Inferior parietal cortex (tissue), 1 donor: ENCODE data around the gene COL25A1.

Experiments used
- DNase-seq: peaks from one replicate; pipeline ENCODE4 v3.0.0-alpha.2; 2016; ENCODE audit errors: extremely low spot score

Gene COL25A1

GRCh38 chr4:109302361-109303139, at the start of gene COL25A1:
TSS of gene COL25A1 (minus strand) at chr4:109302658.
- DNase-seq: no peak

- no peak for DNase-seq
Observed at GRCh38 chr4:109350121-109350520, 47.7 kb upstream of the COL25A1 start.

- DNase-seq: no peak
Observed at GRCh38 chr4:109334129-109335105, 32.0 kb upstream of the COL25A1 start.

GRCh38 chr4:109332926-109333464, 30.5 kb upstream of the COL25A1 start:
- no peak for DNase-seq

- no peak for DNase-seq
Observed at GRCh38 chr4:109327641-109328040, 25.2 kb upstream of the COL25A1 start.

- no peak for DNase-seq
Observed at GRCh38 chr4:109325698-109326097, 23.2 kb upstream of the COL25A1 start.

- no peak for DNase-seq
Observed at GRCh38 chr4:109323348-109323747, 20.9 kb upstream of the COL25A1 start.

- DNase-seq: no peak
Observed at GRCh38 chr4:109321232-109321631, 18.8 kb upstream of the COL25A1 start.

GRCh38 chr4:109319684-109320083, 17.2 kb upstream of the COL25A1 start:
- no peak for DNase-seq

GRCh38 chr4:109319156-109319555, 16.7 kb upstream of the COL25A1 start:
- no peak for DNase-seq

GRCh38 chr4:109315818-109316217, 13.4 kb upstream of the COL25A1 start:
- DNase-seq: no peak

- DNase-seq: no peak
Observed at GRCh38 chr4:109315341-109315740, 12.9 kb upstream of the COL25A1 start.

- no peak for DNase-seq
Observed at GRCh38 chr4:109313168-109314133, 11.0 kb upstream of the COL25A1 start.

- DNase-seq: no peak
Observed at GRCh38 chr4:109303140-109303496, 660 bp upstream of the COL25A1 start.

GRCh38 chr4:109301651-109302360, 652 bp downstream of the COL25A1 start:
- DNase-seq: no peak

- no peak for DNase-seq
Observed at GRCh38 chr4:109298279-109299010, 4.0 kb downstream of the COL25A1 start.

GRCh38 chr4:109296527-109296926, 5.9 kb downstream of the COL25A1 start:
- DNase-seq: no peak

- no peak for DNase-seq
Observed at GRCh38 chr4:109295081-109295480, 7.4 kb downstream of the COL25A1 start.

- no peak for DNase-seq
Observed at GRCh38 chr4:109294468-109295020, 7.9 kb downstream of the COL25A1 start.

- DNase-seq: no peak
Observed at GRCh38 chr4:109294006-109294405, 8.5 kb downstream of the COL25A1 start.
